ENCODE data around the gene PERM1.
A peak's percentile ranks its signal among the peaks of the same experiment; 100 is the strongest.
"Not testable (repeated sequence)": the region's sequence is repeated elsewhere in the genome, so short reads cannot be mapped to it uniquely, and the experiment has no call there.

The PERM1 gene

GRCh38 chr1:978069-978834 is 3.6 kb downstream of the PERM1 start:
- DNase-seq = no peak

DNA sequence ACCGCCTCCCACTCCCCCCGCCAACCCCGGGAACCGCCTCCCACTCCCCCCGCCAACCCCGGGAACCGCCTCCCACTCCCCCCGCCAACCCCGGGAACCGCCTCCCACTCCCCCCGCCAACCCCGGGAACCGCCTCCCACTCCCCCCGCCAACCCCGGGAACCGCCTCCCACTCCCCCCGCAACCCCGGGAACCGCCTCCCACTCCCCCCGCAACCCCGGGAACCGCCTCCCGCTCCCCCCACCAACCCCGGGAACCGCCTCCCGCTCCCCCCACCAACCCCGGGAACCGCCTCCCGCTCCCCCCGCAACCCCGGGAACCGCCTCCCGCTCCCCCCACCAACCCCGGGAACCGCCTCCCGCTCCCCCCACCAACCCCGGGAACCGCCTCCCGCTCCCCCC is 5.1 kb downstream of the PERM1 start:
- not testable (repeated sequence) for DNase-seq

GRCh38 chr1:975896-976683 is 5.8 kb downstream of the PERM1 start:
- peak; percentile 48 for DNase-seq

DNA sequence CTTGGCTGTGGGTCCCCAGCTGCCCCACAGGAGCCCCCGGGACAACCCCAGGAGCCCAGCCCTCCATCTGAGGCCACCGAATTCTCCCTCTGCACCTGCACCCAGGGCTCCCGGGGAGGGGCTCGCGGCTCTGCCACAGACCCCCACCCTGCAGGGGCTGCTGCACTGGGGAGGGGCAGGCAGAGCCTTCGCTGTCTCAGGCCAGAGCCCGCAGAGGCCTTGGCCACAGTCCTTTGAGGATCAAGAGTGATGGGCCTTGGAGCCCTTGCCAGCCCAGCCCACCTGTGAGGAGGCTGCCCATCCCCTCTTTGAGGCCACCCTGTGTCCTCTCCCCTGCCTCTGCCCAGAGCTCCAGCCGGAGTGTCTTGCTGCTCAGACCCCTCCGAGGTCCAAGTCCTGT is 6.5 kb downstream of the PERM1 start:
- DNase-seq = no peak

GRCh38 chr1:974687-975328 is 7.1 kb downstream of the PERM1 start:
- DNase-seq = no peak

- DNase-seq = no peak
Observed at GRCh38 chr1:974293-974640, 7.6 kb downstream of the PERM1 start.

- no peak for DNase-seq
Observed at GRCh38 chr1:973459-974292, 8.2 kb downstream of the PERM1 start.

DNA sequence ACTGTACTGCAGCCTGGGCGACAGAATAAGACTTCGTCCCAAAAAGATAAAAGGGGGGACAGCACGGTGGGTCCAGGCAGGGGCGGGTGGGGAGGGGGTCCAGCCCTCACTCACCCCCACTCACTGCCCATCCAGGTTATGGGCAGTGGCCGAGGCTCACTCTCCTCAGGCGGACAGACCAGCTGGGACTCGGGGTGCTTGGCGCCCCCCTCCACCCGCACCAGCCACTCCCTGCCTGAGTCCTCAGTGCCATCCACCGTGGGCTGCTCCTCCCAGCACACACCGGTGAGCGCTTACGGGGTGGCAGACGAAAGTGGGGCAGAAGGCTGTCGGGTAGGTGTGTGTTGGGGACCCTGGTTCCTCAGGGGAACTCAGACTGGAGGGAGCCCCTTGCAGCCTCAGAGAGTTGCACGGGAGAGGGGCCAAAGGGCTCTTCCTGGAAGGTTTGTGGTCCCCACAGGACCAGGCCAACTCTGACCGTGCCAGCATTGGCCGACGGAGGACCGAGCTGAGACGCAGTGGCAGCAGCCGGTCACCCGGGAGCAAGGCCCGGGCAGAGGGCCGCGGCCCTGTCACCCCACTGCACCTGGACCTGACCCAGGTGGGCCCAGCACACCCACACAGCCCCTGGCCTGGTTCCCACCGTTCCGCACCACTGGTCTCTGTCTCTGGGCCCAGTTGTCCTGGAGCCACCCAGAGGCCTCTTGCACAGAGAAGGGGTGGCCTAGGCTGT is 9.0 kb downstream of the PERM1 start:
- DNase-seq = no peak

- no peak for DNase-seq
Observed at GRCh38 chr1:971751-972506, 10.0 kb downstream of the PERM1 start.

DNA sequence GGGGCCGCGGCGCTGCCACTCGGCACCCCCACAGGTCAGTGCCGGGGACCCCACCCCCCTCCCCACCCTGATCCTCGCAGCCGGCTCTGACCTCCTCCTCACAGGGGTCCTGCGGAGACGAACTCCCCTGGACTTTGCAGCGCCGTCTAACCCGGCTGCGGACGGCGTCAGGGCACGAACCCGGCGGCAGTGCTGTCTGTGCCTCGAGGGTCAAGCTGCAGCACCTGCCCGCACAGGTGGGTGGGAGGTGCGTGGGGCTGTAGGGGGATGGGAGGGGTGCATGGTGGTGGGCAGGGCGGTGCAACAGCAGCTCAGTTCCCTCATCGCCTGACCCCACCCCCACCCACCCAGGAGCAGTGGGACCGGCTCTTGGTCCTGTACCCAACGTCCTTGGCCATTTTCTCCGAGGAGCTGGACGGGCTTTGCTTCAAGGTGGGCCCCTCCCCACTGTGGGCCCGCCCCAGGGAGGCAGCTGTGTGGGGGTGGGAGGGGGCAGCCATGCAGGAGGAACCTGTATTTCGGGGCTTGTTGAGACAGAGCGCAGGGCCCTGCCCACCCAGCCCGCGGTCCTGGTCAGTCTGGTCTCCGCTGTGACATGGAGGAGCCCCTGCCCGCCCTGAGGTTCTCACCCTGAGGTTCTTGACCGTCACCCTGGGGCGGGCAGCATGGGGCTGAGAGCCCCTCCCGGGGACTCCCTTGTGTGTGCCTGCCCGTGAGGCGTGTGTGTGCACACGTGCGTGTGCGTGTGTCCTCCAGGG is 10.7 kb downstream of the PERM1 start:
- DNase-seq = no peak

DNA sequence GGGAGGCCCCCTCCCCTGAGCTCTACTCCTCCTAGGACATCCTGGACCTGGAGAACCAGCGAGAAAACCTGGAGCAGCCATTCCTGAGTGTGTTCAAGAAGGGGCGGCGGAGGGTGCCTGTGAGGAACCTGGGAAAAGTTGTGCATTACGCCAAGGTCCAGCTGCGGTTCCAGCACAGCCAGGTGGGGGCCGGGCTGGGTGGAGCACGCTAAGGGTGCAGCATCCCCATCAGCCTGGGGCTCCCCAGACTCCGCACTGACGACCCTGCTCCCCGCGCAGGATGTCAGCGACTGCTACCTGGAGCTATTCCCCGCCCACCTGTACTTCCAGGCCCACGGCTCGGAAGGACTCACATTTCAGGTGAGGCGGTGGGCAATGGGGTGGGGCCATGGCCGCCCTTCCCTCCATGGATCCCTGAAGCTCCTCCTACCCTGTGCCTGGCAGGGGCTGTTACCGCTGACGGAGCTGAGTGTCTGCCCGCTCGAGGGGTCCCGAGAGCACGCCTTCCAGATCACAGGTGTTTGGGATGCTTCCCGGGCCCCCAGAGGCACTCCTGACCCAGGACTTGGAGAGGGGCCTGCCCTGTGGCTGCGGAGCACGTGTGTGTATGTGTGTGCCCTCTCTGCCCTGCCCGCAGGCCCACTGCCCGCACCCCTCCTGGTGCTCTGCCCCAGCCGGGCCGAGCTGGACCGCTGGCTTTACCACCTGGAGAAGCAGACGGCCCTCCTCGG is 11.5 kb downstream of the PERM1 start:
- no peak for DNase-seq

GRCh38 chr1:969260-969855 is 12.5 kb downstream of the PERM1 start:
- DNase-seq = no peak

DNA sequence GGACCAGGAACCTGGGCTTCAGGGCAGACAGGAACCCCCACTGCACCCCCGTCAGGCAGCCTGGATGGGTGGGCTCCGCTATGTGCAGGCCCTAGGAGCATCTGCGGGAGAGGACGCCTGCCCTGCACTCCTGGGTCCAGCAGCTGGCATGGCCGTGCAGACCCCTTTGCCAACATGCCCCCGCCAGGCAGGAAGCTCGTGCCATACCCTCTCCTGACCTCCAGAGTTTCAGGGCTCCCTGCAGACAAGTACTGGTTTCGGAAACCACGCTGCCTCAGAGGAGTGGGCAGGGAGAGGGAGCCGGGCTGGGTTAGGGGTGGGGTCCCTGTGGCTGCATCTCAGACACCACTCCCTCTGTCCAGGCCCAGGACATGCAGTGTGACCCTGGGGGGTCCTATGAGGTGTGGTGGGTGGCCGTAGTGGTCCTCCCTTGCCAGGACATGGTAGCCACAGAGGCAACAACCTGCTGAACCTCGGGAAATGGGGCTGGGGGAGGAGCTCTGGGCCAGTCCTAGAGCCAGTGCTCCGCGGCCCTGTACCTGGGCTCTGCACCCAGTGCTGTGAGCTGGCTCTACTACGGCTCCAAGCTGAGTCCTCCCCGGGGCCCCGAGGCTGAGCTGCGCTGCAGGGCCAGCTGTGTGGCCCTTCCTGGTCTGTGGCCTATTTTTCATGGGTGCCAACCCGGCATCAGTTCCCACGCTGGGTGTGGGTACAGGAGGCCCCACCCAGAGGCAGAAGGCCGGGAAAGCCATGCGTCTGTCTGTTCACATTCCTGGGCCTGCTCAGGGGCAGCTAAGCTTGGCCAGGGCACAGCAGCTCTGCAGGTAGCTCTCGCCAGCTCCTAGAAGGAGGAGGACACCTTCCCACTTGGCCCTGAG is 14.2 kb downstream of the PERM1 start:
- no peak for DNase-seq

DNA sequence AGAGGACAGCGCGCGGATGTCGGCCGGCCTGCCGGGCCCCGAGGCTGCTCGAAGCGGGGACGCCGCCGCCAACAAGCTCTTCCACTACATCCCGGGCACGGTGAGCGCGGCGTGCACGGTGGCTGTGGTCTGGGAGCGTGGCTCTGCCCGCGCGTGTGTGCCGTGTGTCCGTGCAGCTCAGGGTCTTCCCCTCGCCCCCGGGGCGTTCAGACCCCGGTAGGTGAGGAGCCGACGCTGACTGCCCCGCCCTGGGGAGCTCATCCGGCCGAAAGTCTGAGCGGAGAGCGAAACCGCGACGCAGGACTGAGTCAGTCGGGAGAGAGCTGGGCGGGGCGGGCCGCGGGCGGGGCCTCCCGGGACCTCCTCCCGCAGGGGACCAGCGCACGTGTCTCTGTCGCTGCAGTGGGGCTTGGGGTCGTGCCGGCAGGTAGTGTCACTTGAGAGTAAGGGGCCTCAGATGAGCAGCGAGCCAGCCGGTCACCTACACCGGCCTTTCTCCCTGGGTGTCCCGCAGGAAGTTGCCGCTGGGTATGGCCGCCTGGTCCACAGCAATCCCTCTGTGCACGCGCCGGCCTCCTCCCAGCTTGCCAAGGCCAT is 15.1 kb downstream of the PERM1 start:
- DNase-seq = peak; percentile 75

DNA sequence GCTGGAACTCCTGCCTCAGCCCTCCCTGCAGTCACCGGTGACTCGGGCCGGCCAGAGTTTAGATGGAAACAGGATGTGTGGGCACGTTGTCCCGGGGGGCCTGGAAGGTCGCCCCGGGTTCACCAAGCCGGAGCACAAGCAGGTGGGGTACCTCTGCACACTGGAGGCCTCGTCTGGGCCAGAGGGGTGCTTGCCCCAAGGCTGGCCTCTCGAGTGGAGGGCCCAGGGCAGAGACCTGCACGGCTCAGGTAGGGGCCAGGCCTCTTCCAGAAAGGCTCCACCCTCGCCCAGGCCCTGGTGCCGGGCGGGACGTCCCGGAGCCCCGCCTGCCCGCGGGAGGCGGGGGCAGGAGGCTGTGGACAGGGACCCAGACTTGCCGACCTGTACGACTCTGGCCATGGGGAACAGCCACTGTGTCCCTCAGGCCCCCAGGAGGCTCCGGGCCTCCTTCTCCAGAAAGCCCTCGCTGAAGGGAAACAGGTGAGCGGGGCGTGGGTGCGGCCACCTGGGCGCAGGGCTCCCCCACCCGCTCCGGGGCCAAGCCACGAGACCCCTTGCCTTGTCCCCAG is 15.7 kb downstream of the PERM1 start, which contains the start of gene PLEKHN1:
Gene PLEKHN1, plus strand, starts transcription at position 348 of the 569 bp plus-strand sequence. Its CDS starts 50 bp downstream, at position 398.
- DNase-seq = peak; percentile 73

- no peak for DNase-seq
Observed at GRCh38 chr1:965526-966134, 16.3 kb downstream of the PERM1 start.
